ENCODE data around the gene BCAP31.
"Not testable (repeated sequence)": the region's sequence is repeated elsewhere in the genome, so short reads cannot be mapped to it uniquely, and the experiment has no call there.

The BCAP31 gene

GRCh38 chrX:153733651-153734240 is 9.6 kb upstream of the BCAP31 start:
- DNase-seq = no peak

DNA sequence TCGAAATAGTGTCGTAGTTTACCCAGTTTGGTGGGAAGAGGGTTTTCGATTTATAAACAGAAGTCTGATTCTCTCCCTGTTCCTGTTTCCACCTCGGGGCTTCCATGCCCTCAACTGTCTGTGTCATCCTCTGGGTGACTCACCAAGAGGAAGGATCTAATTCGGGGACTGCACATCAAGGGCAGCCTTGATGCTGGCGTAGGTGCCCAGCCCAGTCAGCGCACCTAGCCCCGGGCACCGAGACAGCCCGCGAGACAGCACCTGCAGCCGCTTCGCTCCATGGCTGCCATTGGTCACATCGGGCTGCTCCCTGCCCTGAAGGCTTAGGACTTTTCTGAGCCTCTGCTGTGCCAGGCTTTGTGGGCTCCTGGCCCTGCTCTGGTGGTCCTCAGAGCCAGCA is 8.2 kb upstream of the BCAP31 start:
- DNase-seq = no peak

DNA sequence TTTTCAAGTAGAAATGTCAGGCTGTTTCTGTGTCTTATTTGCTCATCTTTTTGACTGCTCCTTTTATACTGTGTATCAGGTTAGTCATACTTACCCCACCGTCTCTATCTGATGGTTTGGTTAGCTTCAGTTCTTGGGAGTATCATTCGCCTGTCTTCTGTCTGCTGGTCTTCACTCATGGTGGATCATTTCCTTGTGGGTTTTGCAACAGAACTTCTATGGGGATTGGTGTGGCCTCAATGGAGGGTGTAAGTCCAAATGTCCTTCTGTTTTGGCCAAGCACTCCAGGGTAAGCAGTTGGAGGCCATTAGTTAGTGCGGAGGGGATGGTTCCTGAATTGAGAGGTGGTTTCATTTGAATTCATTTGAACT is 7.6 kb upstream of the BCAP31 start:
- DNase-seq = no peak

- no peak for DNase-seq
These were observed 7.1 kb upstream of the BCAP31 start for GRCh38 chrX:153731117-153731844.

DNA sequence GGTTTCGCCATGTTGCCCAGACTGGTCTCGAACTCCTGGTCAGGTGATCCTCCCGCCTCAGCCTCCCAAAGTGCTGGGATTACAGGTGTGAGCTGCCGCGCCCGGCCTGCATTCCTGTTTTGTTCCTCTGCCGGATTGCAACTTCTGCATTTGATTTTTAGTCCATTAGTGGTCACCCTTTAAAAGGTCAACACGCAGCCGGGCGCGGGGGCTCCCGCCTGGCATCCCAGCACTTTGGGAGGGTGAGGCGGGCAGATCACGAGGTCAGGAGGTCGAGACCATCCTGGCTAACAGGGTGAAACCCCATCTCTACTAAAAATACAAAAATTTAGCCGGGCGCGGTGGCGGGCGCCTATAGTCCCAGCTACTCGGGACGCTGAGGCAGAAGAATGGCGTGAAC is 5.9 kb upstream of the BCAP31 start:
- not testable (repeated sequence) for DNase-seq

DNA sequence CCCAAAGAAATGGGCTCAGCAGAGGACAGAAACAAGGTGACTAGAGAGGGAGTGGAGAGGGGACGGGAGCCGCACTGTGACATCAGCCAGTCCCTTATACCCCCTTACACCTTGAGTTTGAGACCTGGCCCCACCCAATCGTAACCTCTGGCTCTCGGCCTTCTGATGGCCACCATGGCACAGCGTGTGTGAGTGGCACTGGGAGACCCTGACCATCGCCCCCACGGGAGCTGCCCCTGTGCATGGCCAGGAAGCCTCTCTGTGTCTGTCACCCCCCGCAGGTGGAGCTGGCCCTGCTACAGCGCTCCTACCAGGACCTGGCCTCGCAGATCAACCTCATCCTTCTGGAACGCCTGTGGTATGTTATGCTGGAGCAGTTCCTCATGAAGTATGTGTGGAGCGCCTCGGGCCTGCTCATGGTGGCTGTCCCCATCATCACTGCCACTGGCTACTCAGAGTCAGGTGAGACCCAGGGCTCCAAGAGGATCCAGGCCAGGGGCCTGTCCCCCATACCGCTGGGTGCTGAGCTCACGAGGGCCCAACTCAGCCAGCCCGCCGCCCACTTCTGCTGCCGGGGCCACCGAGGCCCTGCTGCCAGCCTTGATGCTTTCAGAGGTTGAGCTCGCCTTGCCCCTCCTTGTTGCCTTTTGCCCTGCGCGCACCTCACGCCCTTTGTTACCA is 4.9 kb upstream of the BCAP31 start:
- no peak for DNase-seq

GRCh38 chrX:153728095-153728494 is 3.9 kb upstream of the BCAP31 start:
- DNase-seq = no peak

DNA sequence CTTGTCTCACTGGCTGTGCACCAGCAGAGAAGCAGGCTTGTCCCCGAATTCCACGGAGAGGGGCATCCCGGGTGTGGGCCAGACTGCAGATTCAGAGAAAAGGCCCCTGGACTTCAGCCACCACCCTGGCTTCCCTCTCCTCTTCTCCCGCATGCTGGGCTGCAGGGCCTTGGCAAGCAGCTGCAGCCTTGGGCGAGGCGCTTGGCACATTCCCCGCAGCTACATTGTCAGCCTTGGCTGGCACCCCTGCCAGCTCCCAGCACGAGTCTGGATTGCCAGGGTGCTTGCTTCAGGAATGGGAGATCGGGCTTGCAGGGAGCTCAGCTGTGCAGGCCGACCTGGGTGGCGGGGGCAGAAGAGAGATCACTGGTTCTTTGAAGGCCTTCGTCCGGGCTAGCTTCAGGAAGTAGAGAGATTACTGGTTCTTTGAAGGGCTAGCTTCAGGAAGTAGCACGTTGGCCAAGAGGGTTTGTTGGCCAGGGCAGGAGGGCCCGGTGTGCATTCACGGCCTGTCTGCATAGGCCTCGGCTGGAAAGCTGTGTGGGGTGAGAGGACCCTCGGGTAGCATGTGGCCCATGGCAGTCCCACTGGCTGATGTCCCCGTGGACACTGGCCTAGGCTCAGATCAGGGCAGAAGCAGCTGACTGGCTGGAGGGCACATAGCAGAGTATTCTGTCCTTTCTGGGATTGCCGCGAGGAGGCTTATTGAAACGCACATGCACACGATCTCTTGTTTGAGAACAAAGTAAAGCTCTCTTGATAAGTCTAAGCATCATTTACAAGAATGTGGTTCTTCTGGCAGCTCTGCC is 3.1 kb upstream of the BCAP31 start:
- no peak for DNase-seq

- peak; percentile 55 for DNase-seq
These were observed 2.3 kb upstream of the BCAP31 start for GRCh38 chrX:153726286-153727122.

GRCh38 chrX:153725832-153726285 is 1.7 kb upstream of the BCAP31 start:
- DNase-seq = no peak

DNA sequence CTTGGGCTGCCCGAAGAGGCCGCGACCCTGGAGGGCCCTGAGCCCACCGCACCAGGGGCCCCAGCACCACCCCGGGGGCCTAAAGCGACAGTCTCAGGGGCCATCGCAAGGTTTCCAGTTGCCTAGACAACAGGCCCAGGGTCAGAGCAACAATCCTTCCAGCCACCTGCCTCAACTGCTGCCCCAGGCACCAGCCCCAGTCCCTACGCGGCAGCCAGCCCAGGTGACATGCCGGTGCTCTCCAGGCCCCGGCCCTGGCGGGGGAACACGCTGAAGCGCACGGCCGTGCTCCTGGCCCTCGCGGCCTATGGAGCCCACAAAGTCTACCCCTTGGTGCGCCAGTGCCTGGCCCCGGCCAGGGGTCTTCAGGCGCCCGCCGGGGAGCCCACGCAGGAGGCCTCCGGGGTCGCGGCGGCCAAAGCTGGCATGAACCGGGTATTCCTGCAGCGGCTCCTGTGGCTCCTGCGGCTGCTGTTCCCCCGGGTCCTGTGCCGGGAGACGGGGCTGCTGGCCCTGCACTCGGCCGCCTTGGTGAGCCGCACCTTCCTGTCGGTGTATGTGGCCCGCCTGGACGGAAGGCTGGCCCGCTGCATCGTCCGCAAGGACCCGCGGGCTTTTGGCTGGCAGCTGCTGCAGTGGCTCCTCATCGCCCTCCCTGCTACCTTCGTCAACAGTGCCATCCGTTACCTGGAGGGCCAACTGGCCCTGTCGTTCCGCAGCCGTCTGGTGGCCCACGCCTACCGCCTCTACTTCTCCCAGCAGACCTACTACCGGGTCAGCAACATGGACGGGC is 1.0 kb upstream of the BCAP31 start:
- DNase-seq = peak; percentile 35

- peak; percentile 78 for DNase-seq
These were observed 586 bp downstream of the BCAP31 start for GRCh38 chrX:153723351-153724251.

- DNase-seq = peak; percentile 7
These were observed 1.4 kb downstream of the BCAP31 start for GRCh38 chrX:153722704-153723350.

DNA sequence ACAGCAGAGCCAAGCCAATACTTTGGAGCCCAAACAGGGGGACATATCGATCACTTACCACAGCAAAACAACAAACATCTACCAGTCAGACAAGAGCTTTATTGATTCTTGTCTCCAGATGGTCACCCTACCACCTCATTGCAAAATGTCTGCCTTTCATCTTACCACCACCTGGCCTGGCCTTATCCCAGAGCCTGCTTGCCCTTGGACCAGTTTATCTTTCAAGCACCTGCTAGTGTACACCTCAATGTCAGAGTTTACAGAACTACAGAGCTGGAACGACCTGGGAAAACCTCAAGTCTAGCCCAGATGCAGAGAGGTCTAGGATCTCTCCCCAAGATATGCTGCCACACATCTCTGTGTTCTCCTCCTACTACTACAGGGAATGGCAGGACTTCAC is 4.5 kb downstream of the BCAP31 start:
- no peak for DNase-seq

DNA sequence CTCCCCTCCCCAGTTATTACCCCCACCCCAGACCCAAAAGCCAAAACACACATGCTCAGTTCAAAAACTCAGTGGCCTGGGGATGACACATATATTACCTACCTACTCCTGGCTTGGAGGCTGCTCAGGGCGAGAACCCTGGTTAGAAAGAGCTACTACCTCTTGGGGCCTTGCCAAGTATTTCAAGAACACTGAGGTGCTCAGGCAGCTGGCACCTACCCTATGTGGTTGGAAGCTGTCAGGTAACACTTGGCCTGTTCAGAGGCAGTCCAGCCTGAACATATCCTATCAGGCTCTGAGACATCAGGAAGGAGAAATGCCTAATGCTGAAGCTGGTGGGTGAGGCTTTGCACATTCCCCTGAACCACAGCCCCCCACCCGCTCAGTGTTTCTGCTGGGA is 4.9 kb downstream of the BCAP31 start:
- DNase-seq = no peak

- no peak for DNase-seq
These were observed 6.7 kb downstream of the BCAP31 start for GRCh38 chrX:153717445-153717844.

- no peak for DNase-seq
These were observed 9.9 kb downstream of the BCAP31 start for GRCh38 chrX:153714256-153714655.

GRCh38 chrX:153709726-153710674 is 14.2 kb downstream of the BCAP31 start:
- DNase-seq = no peak

DNA sequence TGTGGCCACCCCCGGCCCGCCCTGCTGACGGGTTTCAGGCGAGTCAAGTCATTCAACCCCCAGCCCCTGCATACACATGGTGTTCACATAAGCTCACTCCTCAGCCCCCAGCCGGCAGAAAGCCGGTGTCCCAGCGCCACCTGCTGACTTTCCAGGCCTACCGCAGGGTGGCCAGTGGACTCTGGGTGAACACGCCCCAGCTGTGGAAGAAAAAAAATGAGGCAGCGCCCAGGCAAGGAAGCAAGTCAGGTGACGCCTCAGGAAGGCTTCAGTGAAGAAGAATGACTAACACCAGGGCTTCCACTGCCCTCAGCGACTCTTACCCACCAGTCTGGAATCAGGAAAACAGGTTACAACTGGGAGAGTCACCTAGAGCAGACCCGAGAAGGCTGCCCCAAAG is 15.8 kb downstream of the BCAP31 start:
- peak; percentile 58 for DNase-seq
